ENCODE measurements around the gene GABBR2.

Gene GABBR2

DNA sequence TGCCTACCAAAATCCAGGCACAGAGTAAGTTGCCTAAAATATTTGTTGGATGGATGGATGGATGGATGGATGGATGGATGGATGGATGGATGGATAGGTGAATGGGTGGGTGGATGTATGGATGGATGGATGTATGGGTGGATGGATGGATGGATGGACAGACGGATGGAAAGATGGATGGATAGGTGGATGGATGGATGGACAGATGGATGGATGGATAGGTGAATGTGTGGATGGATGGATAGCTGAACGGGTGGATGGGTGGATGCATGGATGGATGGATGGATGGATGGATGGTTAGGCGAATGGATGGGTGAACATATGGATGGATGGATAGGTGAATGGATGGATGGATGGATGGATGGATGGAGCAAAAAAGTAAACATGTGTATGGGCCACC lies 131.9 kb downstream of the GABBR2 start:
- TF ChIP-seq, protein P1, sequence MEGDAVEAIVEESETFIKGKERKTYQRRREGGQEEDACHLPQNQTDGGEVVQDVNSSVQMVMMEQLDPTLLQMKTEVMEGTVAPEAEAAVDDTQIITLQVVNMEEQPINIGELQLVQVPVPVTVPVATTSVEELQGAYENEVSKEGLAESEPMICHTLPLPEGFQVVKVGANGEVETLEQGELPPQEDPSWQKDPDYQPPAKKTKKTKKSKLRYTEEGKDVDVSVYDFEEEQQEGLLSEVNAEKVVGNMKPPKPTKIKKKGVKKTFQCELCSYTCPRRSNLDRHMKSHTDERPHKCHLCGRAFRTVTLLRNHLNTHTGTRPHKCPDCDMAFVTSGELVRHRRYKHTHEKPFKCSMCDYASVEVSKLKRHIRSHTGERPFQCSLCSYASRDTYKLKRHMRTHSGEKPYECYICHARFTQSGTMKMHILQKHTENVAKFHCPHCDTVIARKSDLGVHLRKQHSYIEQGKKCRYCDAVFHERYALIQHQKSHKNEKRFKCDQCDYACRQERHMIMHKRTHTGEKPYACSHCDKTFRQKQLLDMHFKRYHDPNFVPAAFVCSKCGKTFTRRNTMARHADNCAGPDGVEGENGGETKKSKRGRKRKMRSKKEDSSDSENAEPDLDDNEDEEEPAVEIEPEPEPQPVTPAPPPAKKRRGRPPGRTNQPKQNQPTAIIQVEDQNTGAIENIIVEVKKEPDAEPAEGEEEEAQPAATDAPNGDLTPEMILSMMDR (IDR thresholded peaks at IDR 0.05; ENCODE audit: borderline replicate concordance, insufficient read depth, low read depth, low read length) = no peak
- no peak overlapping the region for H3K4me3 ChIP-seq (ENCODE audit: low read depth, low read length)

DNA sequence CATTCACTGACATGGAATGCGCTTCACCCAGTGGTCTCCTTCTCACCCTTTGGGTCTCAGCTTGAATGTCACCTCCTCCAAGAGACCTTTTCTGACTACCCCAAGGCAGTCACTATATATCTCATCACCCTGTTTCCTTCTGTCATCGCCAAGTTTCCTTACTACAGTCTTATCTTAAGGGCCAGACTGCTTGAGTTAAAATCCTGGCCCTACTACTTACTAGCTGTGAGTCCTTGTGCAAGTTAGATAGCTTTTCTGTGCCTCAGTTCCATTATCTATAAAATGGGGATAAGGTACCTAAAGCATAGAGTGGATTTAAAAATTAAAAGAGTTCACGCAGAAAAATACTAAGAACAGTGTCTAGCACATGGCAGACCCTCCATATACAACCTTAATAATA lies 132.4 kb downstream of the GABBR2 start:
- H3K4me3 ChIP-seq (ENCODE audit: low read depth, low read length) = no peak overlapping the region
- TF ChIP-seq, protein P1 (IDR thresholded peaks at IDR 0.05; ENCODE audit: borderline replicate concordance, insufficient read depth, low read depth, low read length) = no peak

DNA sequence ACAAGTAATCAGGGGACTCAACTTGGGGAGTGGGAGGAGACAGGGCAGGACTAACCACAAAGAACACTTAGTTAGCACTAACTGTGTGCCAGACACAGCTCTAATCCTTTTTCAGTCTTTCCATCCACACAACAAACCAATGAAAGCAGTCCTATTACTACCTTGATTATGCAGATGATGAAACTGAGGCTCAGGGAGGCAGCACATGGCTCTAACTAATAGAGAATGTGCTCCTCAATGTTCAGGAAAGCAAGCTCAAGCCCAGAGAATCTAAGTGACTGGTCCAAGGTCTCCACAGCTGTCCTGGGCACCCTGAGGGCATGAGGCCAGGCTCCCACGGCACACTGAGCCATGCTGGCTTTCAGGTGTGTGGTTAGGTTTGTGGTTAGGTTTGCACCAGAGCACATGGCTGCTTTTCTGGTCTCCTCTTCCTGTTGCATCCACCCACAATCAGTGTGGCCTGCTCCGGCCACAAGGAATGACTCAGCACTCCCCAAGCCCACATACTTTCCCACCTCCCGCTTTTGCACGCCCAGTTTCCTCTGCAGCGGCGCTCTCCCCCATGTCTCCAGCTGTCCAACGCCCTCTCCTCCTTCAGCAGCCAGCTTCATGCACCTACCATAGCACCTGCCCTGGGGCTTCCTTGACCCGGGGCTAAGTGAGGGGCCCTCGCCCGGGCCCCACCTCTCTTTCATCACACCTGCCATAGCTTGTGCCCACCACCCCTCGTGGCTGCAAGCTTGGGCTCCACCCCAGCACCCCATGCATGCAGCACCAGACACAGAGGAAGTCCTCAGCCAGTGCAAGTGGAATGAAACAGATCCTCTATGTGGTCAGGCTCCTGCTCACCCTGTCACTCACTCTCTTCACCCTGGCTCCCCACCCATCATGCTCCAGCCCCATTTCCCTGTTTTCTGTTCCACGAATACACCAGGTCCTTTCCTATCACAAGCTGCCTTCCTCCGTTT lies 133.1 kb downstream of the GABBR2 start:
- H3K4me3 ChIP-seq (ENCODE audit: low read depth, low read length) = no peak overlapping the region
- TF ChIP-seq, protein P1 (IDR thresholded peaks at IDR 0.05; ENCODE audit: borderline replicate concordance, insufficient read depth, low read depth, low read length) = no peak

DNA sequence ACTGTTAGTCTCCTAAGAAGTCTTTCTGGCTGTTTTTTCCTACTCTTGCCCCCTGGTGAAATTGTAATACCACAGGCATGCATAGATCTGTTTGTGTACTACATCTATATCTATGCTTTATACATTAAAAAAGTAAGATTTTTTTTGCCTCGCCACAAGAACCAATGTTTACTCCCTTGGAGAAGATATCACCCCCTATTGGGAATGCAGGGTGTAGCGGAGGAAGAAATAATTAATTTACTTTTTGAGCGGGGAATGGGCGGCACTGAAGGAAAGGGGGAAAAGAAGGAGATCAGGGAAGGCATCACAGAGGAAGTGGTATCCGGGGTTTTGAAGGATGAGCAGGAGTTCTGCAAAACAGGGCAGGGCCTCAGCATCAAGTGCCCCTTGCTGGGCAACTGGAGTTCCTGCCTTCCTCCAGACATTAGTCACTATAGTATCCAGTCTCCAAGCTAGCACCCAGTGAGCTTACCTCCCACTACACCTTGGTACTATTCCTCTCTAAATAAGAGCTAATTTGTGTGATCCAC lies 134.9 kb downstream of the GABBR2 start:
- H3K4me3 ChIP-seq (ENCODE audit: low read depth, low read length) = no peak overlapping the region
- TF ChIP-seq, protein P1 (IDR thresholded peaks at IDR 0.05; ENCODE audit: borderline replicate concordance, insufficient read depth, low read depth, low read length) = no peak

DNA sequence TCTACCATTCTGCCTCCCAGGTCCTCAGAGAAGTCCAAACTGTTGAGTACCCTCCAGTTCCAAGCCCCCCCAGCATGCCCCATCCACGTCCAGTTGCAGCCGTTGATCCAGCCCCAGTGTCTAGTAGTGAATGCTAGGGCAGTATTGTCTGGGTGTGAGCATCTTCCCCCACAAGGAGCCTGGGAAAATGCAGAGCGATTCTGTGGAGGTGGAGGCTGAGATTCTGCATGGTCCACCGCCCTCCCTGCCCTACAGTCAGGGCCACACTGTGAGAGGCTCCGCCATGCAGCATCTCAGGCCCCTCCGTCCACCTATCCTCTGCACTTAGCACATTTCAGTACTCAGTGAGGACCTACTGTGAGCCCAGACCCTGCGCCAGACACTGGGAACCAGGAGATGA lies 135.9 kb downstream of the GABBR2 start:
- TF ChIP-seq, protein P1 (IDR thresholded peaks at IDR 0.05; ENCODE audit: borderline replicate concordance, insufficient read depth, low read depth, low read length) = no peak
- H3K4me3 ChIP-seq (ENCODE audit: low read depth, low read length) = no peak overlapping the region

DNA sequence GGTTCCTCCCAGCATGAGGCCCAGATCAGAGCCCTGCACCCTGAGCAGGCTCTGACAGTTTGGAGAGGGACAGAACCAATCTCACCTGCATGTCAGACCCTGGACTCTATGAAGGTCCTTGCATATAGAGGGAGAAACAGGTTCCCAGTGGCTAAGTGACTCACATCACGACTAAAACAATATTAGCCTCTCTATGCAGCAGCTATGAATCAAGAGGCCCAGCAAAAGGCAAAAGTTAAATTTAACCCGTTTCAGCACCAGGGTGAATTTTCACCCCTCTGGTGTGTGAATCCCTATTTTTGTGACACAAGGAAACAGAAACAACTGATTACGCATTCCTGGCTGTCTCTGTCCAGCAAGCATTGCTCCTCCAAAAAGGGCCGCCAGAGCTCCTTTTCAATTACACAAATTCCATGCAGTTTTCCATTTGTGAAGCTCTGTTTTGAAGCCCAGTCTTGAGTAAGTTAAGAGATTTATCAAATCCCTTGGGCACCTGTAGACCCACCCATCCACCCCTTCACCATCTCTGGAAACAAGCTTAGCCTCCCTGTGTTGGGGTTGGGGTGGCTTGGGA lies 136.6 kb downstream of the GABBR2 start:
- TF ChIP-seq, protein P1 (IDR thresholded peaks at IDR 0.05; ENCODE audit: borderline replicate concordance, insufficient read depth, low read depth, low read length) = no peak
- H3K4me3 ChIP-seq (ENCODE audit: low read depth, low read length) = no peak overlapping the region

Data from GM12875 (cell line).